M059J (cell line): ENCODE data around the gene C19orf33. TPM values are rescaled to one million over a fixed set of nuclear protein-coding genes. Genes with fewer than 3 reads are reported as not detected.

Experiments
- DNase-seq: peaks from one replicate; pipeline ENCODE4 v3.0.0-alpha.2; 2012; ENCODE audit warnings: low read depth
- total RNA-seq: library from RNA; depleted of rRNA; stranded (reverse); fragments of >200 nt; shearing (Covaris generic); gene quantifications from 2 replicates; pipeline ENCODE4 v1.2.3, GENCODE V29; 2014

Gene C19orf33
- total RNA-seq, 1 experiment from 2014 or later, result not detected

- DNase-seq, result no peak
These were observed 25.3 kb upstream of the C19orf33 start for GRCh38 chr19:38278751-38279150.

- DNase-seq, result no peak
These were observed 23.8 kb upstream of the C19orf33 start for GRCh38 chr19:38280030-38280921.

GRCh38 chr19:38281811-38282566 lies 22.1 kb upstream of the C19orf33 start:
- DNase-seq, result no peak

GRCh38 chr19:38283271-38283670 lies 20.8 kb upstream of the C19orf33 start:
- DNase-seq, result no peak

- no peak for DNase-seq
These were observed 19.6 kb upstream of the C19orf33 start for GRCh38 chr19:38284422-38284821.

GRCh38 chr19:38285567-38285966 lies 18.5 kb upstream of the C19orf33 start:
- DNase-seq, result no peak

GRCh38 chr19:38287604-38288003 lies 16.4 kb upstream of the C19orf33 start:
- DNase-seq, result no peak

GRCh38 chr19:38288123-38288855 lies 15.8 kb upstream of the C19orf33 start:
- no peak for DNase-seq

GRCh38 chr19:38289955-38290354 lies 14.1 kb upstream of the C19orf33 start:
- no peak for DNase-seq

GRCh38 chr19:38290631-38291147 lies 13.4 kb upstream of the C19orf33 start:
- peak; percentile 97 for DNase-seq

GRCh38 chr19:38291855-38292254 lies 12.2 kb upstream of the C19orf33 start:
- no peak for DNase-seq

- DNase-seq, result no peak
These were observed 10.8 kb upstream of the C19orf33 start for GRCh38 chr19:38293281-38293680.

- no peak for DNase-seq
These were observed 10.0 kb upstream of the C19orf33 start for GRCh38 chr19:38294090-38294489.

- peak; percentile 65 for DNase-seq
These were observed 5.0 kb upstream of the C19orf33 start for GRCh38 chr19:38298821-38299680.

- no peak for DNase-seq
These were observed 358 bp downstream of the C19orf33 start for GRCh38 chr19:38304352-38304865.

- no peak for DNase-seq
These were observed 897 bp downstream of the C19orf33 start for GRCh38 chr19:38304866-38305429.

GRCh38 chr19:38306236-38306635 lies 2.2 kb downstream of the C19orf33 start:
- DNase-seq, result no peak

- DNase-seq, result no peak
These were observed 3.0 kb downstream of the C19orf33 start for GRCh38 chr19:38307076-38307475.

- DNase-seq, result no peak
These were observed 3.5 kb downstream of the C19orf33 start for GRCh38 chr19:38307597-38307996.

GRCh38 chr19:38308006-38308766 lies 4.1 kb downstream of the C19orf33 start:
- no peak for DNase-seq
